K562 (cell line): Measurements from ENCODE around the gene CDHR1. TPM values are rescaled to one million over a fixed set of nuclear protein-coding genes. Genes with fewer than 3 reads are reported as not detected.

ENCODE experiments used
- ATAC-seq: fragments of 200-7000 bp; cut with Tn5 transposase; 3 replicates; pipeline ENCODE4 v1.9.1; 2020; ENCODE audit warnings: moderate library complexity
- BruUV-seq: library from RNA; stranded (reverse); fragments of 400-500 nt; replicated peaks from 2 replicates; lab custom pipeline; 2021; lab: Mats Ljungman, UMichigan
- CTCF ChIA-PET: fragments of 300-600 bp; formaldehyde crosslinking; extraction: SDS; loops from one replicate; lab custom pipeline; 2021; ENCODE audit warnings: low intra/inter-chr PET ratio; lab: Yijun Ruan, JAX
- POLR2A ChIA-PET: fragments of 300-600, 350-650 bp; sonication (Branson Sonifier 250); formaldehyde crosslinking; extraction: SDS; loops from one replicate; lab custom pipeline; 2021; ENCODE audit warnings: antibody characterized with exemption, inconsistent platforms; lab: Yijun Ruan, JAX
- DNase-seq, 4 experiments: peaks; one replicate each; pipeline versions ENCODE4 v3.0.0 to v3.0.0-alpha.2; 2011 to 2018; ENCODE audit warnings: low spot score in 3 of 4, mixed read lengths in 3 of 4; ENCODE audit errors: extremely low read depth in 1 of 4
- FAIRE-seq: peaks from 2 replicates; lab custom pipeline; 2011; peaks lifted over from hg19 to GRCh38; lab: Jason Lieb, UNC
- H2AFZ ChIP-seq: 2 replicates; pipeline ENCODE4 v1.6.0; 2011; ENCODE audit warnings: low read depth, low read length, control low read depth, inconsistent platforms
- H3K27ac ChIP-seq: fragments of 200-600 bp; 3 replicates; pipeline ENCODE4 v1.8.0; 2011; ENCODE audit warnings: low read depth, mild to moderate bottlenecking, control low read depth, inconsistent platforms, low read length, moderate library complexity, mixed read lengths; ENCODE audit errors: extremely low read depth
- H3K27me3 ChIP-seq, 2 experiments: fragments of 300-600 bp in 1 of 2; 2 replicates in 1 of 2; 3 replicates in 1 of 2; pipeline versions ENCODE4 v1.6.0 to v1.8.0; 2011; ENCODE audit warnings: inconsistent platforms in 2 of 2, low read length in 2 of 2, mild to moderate bottlenecking in 1 of 2, mixed read lengths in 1 of 2, moderate library complexity in 1 of 2; ENCODE audit not compliant: control insufficient read depth in 2 of 2, insufficient read depth in 2 of 2
- H3K36me3 ChIP-seq: fragments of 300-600 bp; 3 replicates; pipeline ENCODE4 v1.8.0; 2011; ENCODE audit warnings: mild to moderate bottlenecking, low read length, inconsistent platforms; ENCODE audit not compliant: control insufficient read depth, insufficient read depth
- H3K4me1 ChIP-seq, 2 experiments: fragments of 200-600 bp in 1 of 2; replicated peaks in 1 of 2; 2 replicates in 1 of 2; 3 replicates in 1 of 2; pipeline versions ENCODE4 v1.5.1 to v1.8.0; 2011; ENCODE audit warnings: inconsistent platforms in 2 of 2, low read length in 2 of 2, mild to moderate bottlenecking in 1 of 2, mixed read lengths in 1 of 2, moderate library complexity in 1 of 2; ENCODE audit not compliant: control insufficient read depth in 2 of 2, insufficient read depth in 2 of 2
- H3K4me2 ChIP-seq: 2 replicates; pipeline ENCODE4 v1.6.1; 2011; ENCODE audit warnings: low read length, control low read depth, inconsistent platforms, mixed read lengths; ENCODE audit not compliant: insufficient read depth
- H3K4me3 ChIP-seq: fragments of 200-600 bp; sonication (generic), shearing (Covaris generic); 2 replicates; pipeline ENCODE4 v1.5.1; 2016; ENCODE audit warnings: control low read depth, inconsistent platforms
- H3K79me2 ChIP-seq: fragments of 200-600 bp; 3 replicates; pipeline ENCODE4 v1.8.0; 2011; ENCODE audit warnings: low read length, inconsistent platforms; ENCODE audit not compliant: control insufficient read depth, insufficient read depth
- H3K9ac ChIP-seq, 2 experiments: 2 replicates each; pipeline versions ENCODE4 v1.6.0 to v1.6.1; 2011; ENCODE audit warnings: low read depth in 2 of 2, low read length in 2 of 2, control low read depth in 1 of 2, inconsistent platforms in 1 of 2, mild to moderate bottlenecking in 1 of 2, mixed read lengths in 1 of 2; ENCODE audit not compliant: insufficient read depth in 1 of 2
- H3K9me1 ChIP-seq: one replicate; pipeline ENCODE4 v1.6.0; 2011; ENCODE audit warnings: inconsistent platforms, mild to moderate bottlenecking, low read length, moderate library complexity; ENCODE audit not compliant: control insufficient read depth, insufficient read depth
- H3K9me3 ChIP-seq: replicated peaks from 2 replicates; pipeline ENCODE4 v1.5.1; 2011; ENCODE audit warnings: low read depth, low read length, inconsistent platforms; ENCODE audit not compliant: control insufficient read depth, insufficient read depth
- H4K20me1 ChIP-seq: replicated peaks from 2 replicates; pipeline ENCODE4 v1.6.1; 2011; ENCODE audit warnings: low read length, inconsistent platforms, mixed read lengths; ENCODE audit not compliant: control insufficient read depth, insufficient read depth
- ATF7 ChIP-seq: fragments of 450-650 bp; IDR thresholded peaks from 2 replicates; pipeline ENCODE4 v1.7.1; 2014; ENCODE audit warnings: mild to moderate bottlenecking, moderate library complexity
- FOXO4 ChIP-seq: fragments of 450-650 bp; formaldehyde crosslinking; IDR thresholded peaks from 2 replicates; pipeline ENCODE4 v1.4.0; 2020; ENCODE audit warnings: mild to moderate bottlenecking, moderate library complexity
- PTBP1 ChIP-seq: fragments of 200-400 bp; formaldehyde crosslinking; IDR thresholded peaks from 2 replicates; pipeline ENCODE4 v1.6.1; 2017; ENCODE audit warnings: low read depth, low read length
- TEAD4 ChIP-seq, 2 experiments: sonication (generic) in 1 of 2; formaldehyde crosslinking in 1 of 2; IDR thresholded peaks; 2 replicates each; pipeline versions ENCODE4 v1.6.1 to v1.8.0; 2012 to 2022; ENCODE audit warnings: borderline replicate concordance in 1 of 2, inconsistent platforms in 1 of 2, low read length in 1 of 2, mild to moderate bottlenecking in 1 of 2, missing genetic modification reagents in 1 of 2
- VEZF1 ChIP-seq: fragments of 200-800 bp; sonication (Bioruptor generic); IDR thresholded peaks from 2 replicates; pipeline ENCODE4 v1.6.1; 2017; ENCODE audit warnings: missing genetic modification characterization, missing compliant biosample characterization
- ZHX1 ChIP-seq: fragments of 150-350 bp; conservative IDR thresholded peaks from 2 replicates; pipeline ENCODE4 v1.6.1; 2014; ENCODE audit warnings: low read length
- WGBS: fragments of 100-300 bp; shearing (Covaris generic); methylation state at CpG from one replicate; pipeline ENCODE4 v1.1.6; 2016; ENCODE audit warnings: low coverage, mixed read lengths; ENCODE audit not compliant: insufficient coverage; ENCODE audit errors: missing lambda C conversion rate; 5-methylcytosine and 5-hydroxymethylcytosine counted together
- in situ Hi-C: fragments of 300-500 bp; cut with MboI; formaldehyde crosslinking; loops from 4 replicates; pipeline ENCODE4 v1.15.0; 2018; ENCODE audit warnings: inconsistent platforms, mixed read lengths
- intact Hi-C: fragments of 100-400 bp; cut with micrococcal nuclease; formaldehyde crosslinking; loops from 2 replicates; pipeline ENCODE4 v1.14.2; 2022
- polyA plus RNA-seq, 8 experiments: library from polyadenylated mRNA; depleted of rRNA in 4 of 8; stranded (reverse) in 5 of 8; unstranded in 3 of 8; fragments of >200 nt; fragmentation: Nextera tagmentation in 2 of 8; fragmentation: Illumina TruSeq in 1 of 8; extraction: Ambion mirVana in 2 of 8; extraction: Trizol in 1 of 8; gene quantifications; 2 replicates each; pipeline versions ENCODE4 v1.2.1 to v1.2.3, GENCODE V29; 2011 to 2014; ENCODE audit warnings: inconsistent platforms in 1 of 8, missing spikeins in 1 of 8
- total RNA-seq, 7 experiments: library from RNA; depleted of rRNA in 6 of 7; stranded (reverse); fragments of >200 nt in 6 of 7; fragmentation: Illumina TruSeq in 2 of 7; extraction: Trizol in 2 of 7; gene quantifications; 2 replicates each; pipeline versions ENCODE4 v1.2.1 to v1.2.3, GENCODE V29; 2011 to 2021; ENCODE audit warnings: low replicate concordance in 1 of 7
- TF ChIP-seq, protein P1 (sequence below): fragments of 250-450 bp; sonication (Bioruptor Pico); IDR thresholded peaks from 2 replicates; pipeline ENCODE4 v1.8.0; 2021; ENCODE audit warnings: mild to moderate bottlenecking, moderate library complexity
- TF ChIP-seq, protein P2 (sequence below): fragments of 250-450 bp; sonication (Bioruptor Pico); IDR thresholded peaks from 2 replicates; pipeline ENCODE4 v1.8.0; 2022; ENCODE audit warnings: inconsistent platforms, mild to moderate bottlenecking, moderate library complexity, borderline replicate concordance

The CDHR1 gene
- total and polyA plus RNA-seq, 9 of the 15 experiments (the other 6 are each of a cell fraction or from before 2014, with no cell fraction given): 0.03 to 0.99 (median 0.20) TPM

GRCh38 chr10:84261236-84261915 is 67.0 kb downstream of the CDHR1 start:
- POLR2A ChIA-PET: no interaction called here
- CTCF ChIA-PET: no interaction called here
- ATAC-seq: no peak
- no peak for DNase-seq
- no peak overlapping the region for H3K27ac ChIP-seq
- no peak overlapping the region for H3K4me3 ChIP-seq
- FAIRE-seq: no peak
- H4K20me1 ChIP-seq: no peaks in the 10 kb centered on the region; the same call in 1 of the 2 replicates
- no peak overlapping the region for H3K4me2 ChIP-seq
- H3K79me2 ChIP-seq: no peaks in the 10 kb centered on the region
- in situ Hi-C loops: no loop called here
- H3K9me1 ChIP-seq: no peaks in the 10 kb centered on the region
- intact Hi-C loops: no loop called here
- peaks cover 4 to 15% of the 10 kb centered on the region in 2 experiments; a peak in 2 of 5 replicates for H3K4me1 ChIP-seq
- WGBS: 7% methylated on average over 7 of the region's 7 CpGs
- no peak overlapping the region for H3K9ac ChIP-seq
- peaks cover 3 to 55% of the 10 kb centered on the region in 2 experiments; a peak in 2 of 5 replicates for H3K27me3 ChIP-seq
- H3K9me3 ChIP-seq: no peaks in the 10 kb centered on the region
- H2AFZ ChIP-seq: no peak overlapping the region
- BruUV-seq: no TSS peak
- H3K36me3 ChIP-seq: no peaks in the 10 kb centered on the region
- TF ChIP-seq VEZF1 (CRISPR knock-in tag) (no peak), TEAD4 (IDR thresholded peaks at IDR 0.05; ENCODE audit: low read length) (no peak), TEAD4 (CRISPR knock-in tag; IDR thresholded peaks at IDR 0.05; ENCODE audit: borderline replicate concordance) (no peak), PTBP1 (no peak), ZHX1 (no peak), FOXO4 (CRISPR knock-in tag) (no peak), ATF7 (no peak)
- TF ChIP-seq, protein P1, sequence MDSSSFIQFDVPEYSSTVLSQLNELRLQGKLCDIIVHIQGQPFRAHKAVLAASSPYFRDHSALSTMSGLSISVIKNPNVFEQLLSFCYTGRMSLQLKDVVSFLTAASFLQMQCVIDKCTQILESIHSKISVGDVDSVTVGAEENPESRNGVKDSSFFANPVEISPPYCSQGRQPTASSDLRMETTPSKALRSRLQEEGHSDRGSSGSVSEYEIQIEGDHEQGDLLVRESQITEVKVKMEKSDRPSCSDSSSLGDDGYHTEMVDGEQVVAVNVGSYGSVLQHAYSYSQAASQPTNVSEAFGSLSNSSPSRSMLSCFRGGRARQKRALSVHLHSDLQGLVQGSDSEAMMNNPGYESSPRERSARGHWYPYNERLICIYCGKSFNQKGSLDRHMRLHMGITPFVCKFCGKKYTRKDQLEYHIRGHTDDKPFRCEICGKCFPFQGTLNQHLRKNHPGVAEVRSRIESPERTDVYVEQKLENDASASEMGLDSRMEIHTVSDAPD (CRISPR knock-in tag): no peak
- TF ChIP-seq, protein P2, sequence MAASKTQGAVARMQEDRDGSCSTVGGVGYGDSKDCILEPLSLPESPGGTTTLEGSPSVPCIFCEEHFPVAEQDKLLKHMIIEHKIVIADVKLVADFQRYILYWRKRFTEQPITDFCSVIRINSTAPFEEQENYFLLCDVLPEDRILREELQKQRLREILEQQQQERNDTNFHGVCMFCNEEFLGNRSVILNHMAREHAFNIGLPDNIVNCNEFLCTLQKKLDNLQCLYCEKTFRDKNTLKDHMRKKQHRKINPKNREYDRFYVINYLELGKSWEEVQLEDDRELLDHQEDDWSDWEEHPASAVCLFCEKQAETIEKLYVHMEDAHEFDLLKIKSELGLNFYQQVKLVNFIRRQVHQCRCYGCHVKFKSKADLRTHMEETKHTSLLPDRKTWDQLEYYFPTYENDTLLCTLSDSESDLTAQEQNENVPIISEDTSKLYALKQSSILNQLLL (CRISPR knock-in tag): no peak
